Measurements from ENCODE around the gene FGF14.

GRCh38 chr13:102443249-102443648 is 41.4 kb upstream of the FGF14 start:
- TF ChIP-seq, protein P1, sequence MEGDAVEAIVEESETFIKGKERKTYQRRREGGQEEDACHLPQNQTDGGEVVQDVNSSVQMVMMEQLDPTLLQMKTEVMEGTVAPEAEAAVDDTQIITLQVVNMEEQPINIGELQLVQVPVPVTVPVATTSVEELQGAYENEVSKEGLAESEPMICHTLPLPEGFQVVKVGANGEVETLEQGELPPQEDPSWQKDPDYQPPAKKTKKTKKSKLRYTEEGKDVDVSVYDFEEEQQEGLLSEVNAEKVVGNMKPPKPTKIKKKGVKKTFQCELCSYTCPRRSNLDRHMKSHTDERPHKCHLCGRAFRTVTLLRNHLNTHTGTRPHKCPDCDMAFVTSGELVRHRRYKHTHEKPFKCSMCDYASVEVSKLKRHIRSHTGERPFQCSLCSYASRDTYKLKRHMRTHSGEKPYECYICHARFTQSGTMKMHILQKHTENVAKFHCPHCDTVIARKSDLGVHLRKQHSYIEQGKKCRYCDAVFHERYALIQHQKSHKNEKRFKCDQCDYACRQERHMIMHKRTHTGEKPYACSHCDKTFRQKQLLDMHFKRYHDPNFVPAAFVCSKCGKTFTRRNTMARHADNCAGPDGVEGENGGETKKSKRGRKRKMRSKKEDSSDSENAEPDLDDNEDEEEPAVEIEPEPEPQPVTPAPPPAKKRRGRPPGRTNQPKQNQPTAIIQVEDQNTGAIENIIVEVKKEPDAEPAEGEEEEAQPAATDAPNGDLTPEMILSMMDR (conservative IDR thresholded peaks at IDR 0.05; ENCODE audit: low read length) = no peak
- no peak for TF ChIP-seq EZH2phosphoT487 (IDR thresholded peaks at IDR 0.05; ENCODE audit: borderline replicate concordance, low read depth, low read length)
